GM19463 (cell line): ENCODE data around the gene MPZL3.
A peak's percentile ranks its signal among the peaks of the same experiment; 100 is the strongest.

Source experiments
- ATAC-seq: cut with Tn5 transposase; IDR thresholded peaks from one replicate; pipeline ENCODE4 v1.9.1; 2021; ENCODE audit warnings: mild to moderate bottlenecking, moderate library complexity; ENCODE audit not compliant: unreplicated experiment

Gene MPZL3

GRCh38 chr11:118232659-118233058 is 19.5 kb downstream of the MPZL3 start:
- ATAC-seq = no peak

GRCh38 chr11:118231461-118231860 is 20.7 kb downstream of the MPZL3 start:
- no peak for ATAC-seq

- ATAC-seq = no peak
Observed at GRCh38 chr11:118230088-118230487, 22.1 kb downstream of the MPZL3 start.

- no peak for ATAC-seq
Observed at GRCh38 chr11:118229274-118229847, 22.8 kb downstream of the MPZL3 start.

GRCh38 chr11:118227865-118228785 is 24.0 kb downstream of the MPZL3 start:
- ATAC-seq = peak; percentile 70

- no peak for ATAC-seq
Observed at GRCh38 chr11:118226781-118227180, 25.4 kb downstream of the MPZL3 start.

GRCh38 chr11:118226296-118226695 is 25.9 kb downstream of the MPZL3 start:
- ATAC-seq = no peak

GRCh38 chr11:118224511-118225188 is 27.5 kb downstream of the MPZL3 start, which contains the start of gene JAML:
TSS of gene JAML (minus strand) at chr11:118225011. CDS start at chr11:118214866, 10,145 bp downstream.
- ATAC-seq = peak; percentile 46

- no peak for ATAC-seq
Observed at GRCh38 chr11:118223992-118224391, 28.2 kb downstream of the MPZL3 start.

GRCh38 chr11:118223570-118223969 is 28.6 kb downstream of the MPZL3 start:
- ATAC-seq = no peak

GRCh38 chr11:118222437-118222836 is 29.7 kb downstream of the MPZL3 start:
- no peak for ATAC-seq

GRCh38 chr11:118221419-118221818 is 30.7 kb downstream of the MPZL3 start:
- ATAC-seq = no peak

GRCh38 chr11:118219732-118220131 is 32.4 kb downstream of the MPZL3 start:
- ATAC-seq = no peak

- no peak for ATAC-seq
Observed at GRCh38 chr11:118219244-118219643, 32.9 kb downstream of the MPZL3 start.

GRCh38 chr11:118217575-118217974 is 34.6 kb downstream of the MPZL3 start:
- ATAC-seq = peak; percentile 38

- ATAC-seq = peak; percentile 55
Observed at GRCh38 chr11:118216621-118217481, 35.3 kb downstream of the MPZL3 start.

- ATAC-seq = no peak
Observed at GRCh38 chr11:118215765-118216164, 36.4 kb downstream of the MPZL3 start.

- no peak for ATAC-seq
Observed at GRCh38 chr11:118215262-118215661, 36.9 kb downstream of the MPZL3 start.

- no peak for ATAC-seq
Observed at GRCh38 chr11:118214210-118214914, 37.8 kb downstream of the MPZL3 start.

- no peak for ATAC-seq
Observed at GRCh38 chr11:118213781-118214180, 38.4 kb downstream of the MPZL3 start.
